HG03520 (cell line): ENCODE results near the gene LHFPL4.
A peak's percentile ranks its signal among the peaks of the same experiment; 100 is the strongest.
"Not testable (repeated sequence)": the region's sequence is repeated elsewhere in the genome, so short reads cannot be mapped to it uniquely, and the experiment has no call there.

Source experiments
- ATAC-seq: cut with Tn5 transposase; IDR thresholded peaks from one replicate; pipeline ENCODE4 v1.9.1; 2021; ENCODE audit warnings: mild to moderate bottlenecking, moderate library complexity; ENCODE audit not compliant: unreplicated experiment

LHFPL4 gene

DNA sequence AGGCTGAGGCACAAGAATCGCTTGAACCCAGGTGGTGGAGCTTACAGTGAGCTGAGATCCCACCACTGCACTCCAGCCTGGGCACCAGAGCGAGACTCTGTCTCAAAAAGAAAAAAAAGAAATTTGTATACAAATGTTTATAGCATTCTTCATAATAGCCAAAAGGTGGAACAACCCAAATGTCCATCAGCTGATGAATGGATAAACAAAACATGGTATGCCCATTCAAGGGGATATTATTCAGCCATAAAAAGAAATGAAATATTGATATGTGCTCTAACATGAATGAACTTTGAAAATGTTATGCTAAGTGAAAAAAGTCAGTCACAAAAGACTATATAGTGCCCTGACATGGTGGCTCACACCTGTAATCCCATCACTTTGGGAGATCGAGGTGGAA lies 11.4 kb downstream of the LHFPL4 start:
- ATAC-seq: no peak

DNA sequence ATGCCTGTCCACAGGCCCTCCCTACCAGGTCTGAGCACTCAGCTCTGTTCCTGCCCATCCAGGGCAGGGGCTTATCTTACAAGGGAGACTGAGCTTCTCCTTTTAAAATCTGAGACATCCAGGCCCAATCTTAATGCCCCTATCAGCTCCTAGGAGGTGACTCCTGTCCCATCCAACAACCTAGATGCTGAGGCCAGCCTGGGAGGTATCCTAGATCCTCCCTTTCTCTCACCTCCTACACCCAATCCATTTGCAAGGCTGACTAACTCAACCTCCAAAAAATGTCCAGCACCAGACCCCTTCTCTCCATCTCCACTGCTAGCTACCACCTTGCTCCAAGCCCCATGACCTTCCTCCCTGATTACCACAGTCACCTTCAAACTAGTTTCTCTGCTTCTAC lies 17.4 kb downstream of the LHFPL4 start:
- no peak for ATAC-seq

DNA sequence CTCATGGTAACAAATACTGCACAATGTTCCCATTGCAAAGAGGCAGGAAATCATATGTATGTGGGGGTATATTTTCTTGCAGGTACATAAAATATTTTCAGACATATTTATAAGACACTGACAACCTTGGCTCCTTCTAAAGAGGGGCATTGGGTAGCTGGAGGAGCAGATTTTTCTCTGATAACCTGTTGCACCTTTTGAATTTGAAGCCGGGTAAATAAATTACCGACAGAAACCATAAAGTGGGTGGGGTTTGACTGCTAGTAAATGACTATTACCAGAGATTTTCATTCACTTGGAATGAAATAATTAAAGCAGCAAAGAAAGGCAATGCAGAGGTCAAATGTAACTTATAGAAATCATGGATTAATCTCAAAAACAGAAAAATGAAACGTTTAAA lies 19.2 kb downstream of the LHFPL4 start:
- no peak for ATAC-seq

DNA sequence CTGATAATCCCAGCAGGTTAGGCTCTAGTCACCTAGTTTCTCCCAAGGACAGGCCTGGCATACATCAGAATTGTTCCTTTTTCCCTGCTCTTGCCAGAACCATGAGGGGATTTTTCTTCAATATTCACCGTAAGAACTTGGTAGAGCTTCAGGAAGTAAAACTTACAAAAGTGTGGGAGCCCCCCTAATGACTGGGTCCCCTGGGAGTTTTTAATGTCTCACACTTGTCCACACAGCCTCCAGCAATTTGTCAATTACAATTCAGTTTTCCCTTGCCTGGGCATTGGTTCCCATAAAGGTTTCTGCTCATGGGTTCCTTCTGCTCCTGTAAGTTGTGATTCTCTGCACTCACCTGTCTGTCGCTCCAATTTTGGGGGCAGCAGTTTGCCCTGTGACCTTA lies 28.5 kb downstream of the LHFPL4 start:
- ATAC-seq: no peak

DNA sequence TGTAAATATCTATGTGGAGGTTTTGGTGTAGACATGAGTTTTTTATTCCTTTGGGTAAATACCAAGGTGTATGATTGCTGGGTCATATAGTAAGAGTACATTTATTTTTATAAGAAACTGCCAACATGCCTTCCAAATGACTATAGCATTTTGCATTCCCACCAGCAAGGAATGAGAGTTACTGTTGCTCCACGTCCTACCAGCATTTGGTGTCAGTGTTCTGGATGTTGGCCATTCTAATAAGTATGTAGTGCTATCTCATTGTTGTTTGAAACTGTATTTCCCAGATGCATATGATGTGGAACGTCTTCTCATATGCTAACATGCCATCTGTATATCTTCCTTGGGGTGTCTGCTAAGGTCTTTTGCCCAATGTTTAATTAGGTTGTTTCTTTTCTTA lies 38.7 kb downstream of the LHFPL4 start:
- ATAC-seq: no peak

DNA sequence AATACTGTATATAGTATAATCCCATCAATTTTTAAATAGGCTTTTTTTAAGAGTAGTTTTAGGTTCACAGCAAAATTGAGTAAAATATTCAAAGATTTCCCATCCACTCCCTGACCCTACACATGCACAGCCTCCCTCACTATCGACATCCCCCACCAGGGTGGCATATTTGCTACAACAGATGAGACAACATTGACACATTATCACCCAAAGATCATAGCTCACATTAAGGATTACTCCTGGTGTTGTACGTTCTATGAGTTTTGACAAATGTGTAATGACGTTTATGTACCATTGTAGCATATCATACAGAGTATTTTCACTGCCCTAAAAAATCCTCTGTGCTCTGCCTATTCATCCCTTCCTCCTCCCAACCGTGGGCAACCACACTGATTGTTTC lies 39.3 kb downstream of the LHFPL4 start:
- no peak for ATAC-seq

DNA sequence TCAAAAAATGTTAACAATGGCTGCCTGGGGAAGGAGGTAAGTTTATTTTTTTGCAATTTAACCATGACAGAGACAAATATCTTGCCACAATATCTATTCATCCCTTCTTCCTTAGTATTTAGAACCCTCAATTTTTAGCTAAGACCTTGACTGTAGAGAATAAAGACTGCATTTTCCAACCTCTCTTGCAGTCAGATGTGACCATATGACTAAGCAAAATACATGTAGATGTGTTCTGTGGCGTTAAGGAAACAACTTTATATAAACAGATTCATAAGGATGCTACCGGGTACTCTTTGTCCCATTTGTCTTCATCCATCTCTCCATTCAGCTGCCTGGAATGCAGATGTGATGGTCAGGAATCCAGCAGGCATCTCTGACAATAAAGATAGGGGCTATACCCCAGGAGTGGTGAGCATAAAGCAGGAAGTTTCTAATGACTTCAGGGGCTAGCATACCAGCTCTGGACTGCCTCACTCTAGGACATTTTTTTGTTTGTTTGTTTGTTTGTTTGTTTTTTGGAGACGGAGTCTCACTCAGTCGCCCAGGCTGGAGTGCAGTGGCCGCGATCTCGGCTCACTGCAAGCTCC lies 41.1 kb downstream of the LHFPL4 start:
- ATAC-seq: no peak

DNA sequence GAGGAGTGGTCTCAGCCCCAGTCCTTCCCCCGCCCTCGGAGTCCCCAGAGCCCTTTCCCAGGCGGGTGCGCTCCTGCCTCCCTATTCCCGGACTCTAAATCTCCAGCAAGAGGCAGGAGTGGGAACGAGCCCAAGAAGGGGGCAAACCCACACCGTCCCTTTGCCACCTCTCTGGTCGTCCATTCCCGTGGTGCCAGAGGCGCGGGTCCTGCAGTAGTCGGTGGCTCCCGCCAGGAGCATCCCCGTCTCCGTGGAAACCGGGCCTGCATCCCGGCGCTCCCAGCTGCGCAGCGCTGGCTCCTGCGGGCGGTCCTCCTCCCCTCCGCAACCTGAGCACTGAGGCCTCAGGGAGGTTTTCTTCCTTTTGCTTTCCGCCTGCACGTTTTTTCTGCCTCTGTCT lies 44.8 kb downstream of the LHFPL4 start:
- ATAC-seq: no peak

DNA sequence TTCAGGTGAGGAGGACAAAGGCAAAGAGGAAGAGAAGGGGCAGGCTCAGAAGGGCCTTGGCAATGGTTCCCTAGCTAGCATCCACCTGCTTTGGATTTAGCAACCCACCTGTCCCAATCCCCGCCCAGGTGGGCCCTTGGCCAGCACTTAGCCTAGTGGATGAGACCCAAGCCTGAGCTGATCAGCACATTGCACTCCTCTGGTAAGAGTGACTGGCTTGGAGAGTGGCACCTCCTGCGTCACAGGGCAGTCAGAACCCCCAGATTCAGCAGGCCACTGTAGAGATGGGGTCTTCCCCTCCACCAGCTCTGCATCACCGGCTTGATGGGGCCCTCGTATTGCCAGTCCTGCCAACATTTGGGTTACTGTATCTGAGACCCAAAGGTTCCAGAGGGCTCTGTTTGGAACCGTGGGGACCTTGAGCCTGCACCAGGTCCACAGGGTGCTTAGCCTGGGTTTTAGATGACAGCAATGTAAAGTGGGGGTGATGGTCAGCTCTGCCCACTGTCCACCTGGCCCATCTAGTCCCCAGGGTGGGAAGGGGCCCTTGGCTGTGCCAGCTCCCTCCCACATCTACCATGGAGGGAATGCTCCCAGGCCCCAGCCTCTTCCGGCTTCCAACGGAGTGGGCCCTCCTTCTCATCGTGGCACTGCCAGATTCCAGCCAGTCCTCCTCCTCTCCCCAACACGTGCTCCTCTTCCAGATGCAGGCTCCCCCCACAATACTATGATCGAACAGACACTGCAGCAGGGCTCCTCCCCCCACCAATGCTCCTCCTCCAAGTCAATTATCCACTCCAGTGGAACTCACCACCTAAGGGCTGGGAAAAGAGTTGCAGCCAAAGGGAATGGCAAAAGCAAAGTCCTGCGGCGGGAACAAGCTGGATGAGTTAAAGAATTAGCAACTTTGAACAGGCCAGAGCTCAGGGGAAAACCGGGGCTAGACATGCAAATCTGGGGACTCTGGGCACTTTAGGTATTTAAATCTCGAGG lies 45.7 kb downstream of the LHFPL4 start:
- ATAC-seq: no peak

DNA sequence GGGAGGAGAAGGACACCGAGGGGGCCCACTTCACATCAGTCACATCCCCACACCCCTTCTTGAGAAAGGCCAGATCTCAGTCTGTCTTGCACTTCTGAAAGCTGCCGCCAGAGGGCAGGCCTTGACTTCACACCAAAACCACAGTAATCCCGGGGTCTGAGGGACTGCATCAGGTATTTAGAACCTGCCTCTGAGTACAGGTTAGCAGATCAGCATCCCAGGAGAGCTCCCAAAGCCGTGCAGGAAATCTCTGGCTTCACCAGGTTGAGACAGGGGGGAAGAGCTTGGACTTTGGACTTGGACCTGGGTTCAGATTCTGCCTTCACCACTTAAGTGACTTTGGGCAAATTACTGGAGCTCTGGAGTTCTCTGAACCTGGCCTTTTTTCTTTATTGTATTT lies 50.3 kb downstream of the LHFPL4 start:
- no peak for ATAC-seq

DNA sequence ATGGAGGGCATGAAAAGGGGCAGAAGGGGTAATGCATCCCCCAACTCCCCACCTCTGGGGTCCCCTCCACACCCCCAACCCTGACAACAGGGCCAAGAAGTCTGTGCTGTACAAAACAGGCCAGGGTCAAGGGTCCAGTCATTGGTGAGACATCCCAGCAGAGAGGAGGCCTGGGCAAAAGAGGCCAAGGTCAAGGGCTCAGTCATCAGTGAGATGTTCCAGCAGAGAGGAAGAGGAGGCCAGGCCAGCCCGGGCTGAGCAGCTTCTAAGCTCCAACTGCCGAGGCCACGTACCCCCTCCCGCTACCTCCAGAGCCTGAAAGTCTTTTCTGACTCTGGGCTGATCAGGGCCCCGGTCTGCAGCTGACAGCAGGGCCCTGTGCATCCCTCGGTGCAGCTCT lies 52.4 kb downstream of the LHFPL4 start:
- no peak for ATAC-seq

DNA sequence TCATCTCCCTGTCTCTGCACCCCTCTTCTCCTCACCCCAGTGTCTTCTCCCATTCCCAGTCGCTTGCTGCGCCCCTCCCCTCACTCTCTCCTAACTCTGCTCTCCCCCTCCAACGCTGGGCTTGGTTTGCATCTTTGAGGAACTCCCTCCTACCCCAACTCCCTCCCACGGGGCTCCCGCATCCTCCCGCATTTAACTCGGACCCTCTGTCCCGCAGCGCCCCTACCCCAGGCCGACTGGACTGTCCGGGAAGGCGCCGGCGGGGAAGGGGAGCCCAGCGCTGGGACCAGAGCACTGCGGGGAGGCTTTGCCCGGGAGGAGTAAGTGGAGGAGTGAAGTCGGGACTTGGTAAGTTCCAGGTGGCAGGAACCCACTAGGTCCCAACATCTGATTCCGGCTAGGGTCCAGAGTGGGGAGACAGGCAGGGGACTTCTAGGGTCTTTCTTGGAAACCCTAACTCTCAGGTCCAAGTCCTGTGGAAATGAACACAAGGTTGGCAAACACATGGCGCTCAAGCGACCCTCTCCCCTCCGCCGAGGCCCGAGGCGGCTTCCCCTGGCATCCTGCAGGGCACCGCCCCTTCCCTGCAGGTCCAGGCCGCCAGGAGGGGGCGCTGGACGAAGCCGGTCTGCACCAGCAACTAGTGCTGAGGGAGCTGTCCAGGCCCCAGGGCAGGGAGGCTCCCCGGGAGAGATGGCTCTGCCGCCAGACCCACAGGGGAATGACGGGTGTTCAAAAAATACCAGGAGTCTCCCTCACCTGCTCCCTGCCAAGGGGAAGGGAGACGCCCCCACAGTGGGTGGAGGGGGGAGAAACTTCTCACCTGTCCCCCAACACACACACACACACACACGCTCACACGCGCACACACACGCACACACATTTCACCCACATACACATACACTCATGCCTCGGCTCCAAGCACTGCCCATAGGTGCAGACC lies 53.2 kb downstream of the LHFPL4 start:
- peak; percentile 68 for ATAC-seq

DNA sequence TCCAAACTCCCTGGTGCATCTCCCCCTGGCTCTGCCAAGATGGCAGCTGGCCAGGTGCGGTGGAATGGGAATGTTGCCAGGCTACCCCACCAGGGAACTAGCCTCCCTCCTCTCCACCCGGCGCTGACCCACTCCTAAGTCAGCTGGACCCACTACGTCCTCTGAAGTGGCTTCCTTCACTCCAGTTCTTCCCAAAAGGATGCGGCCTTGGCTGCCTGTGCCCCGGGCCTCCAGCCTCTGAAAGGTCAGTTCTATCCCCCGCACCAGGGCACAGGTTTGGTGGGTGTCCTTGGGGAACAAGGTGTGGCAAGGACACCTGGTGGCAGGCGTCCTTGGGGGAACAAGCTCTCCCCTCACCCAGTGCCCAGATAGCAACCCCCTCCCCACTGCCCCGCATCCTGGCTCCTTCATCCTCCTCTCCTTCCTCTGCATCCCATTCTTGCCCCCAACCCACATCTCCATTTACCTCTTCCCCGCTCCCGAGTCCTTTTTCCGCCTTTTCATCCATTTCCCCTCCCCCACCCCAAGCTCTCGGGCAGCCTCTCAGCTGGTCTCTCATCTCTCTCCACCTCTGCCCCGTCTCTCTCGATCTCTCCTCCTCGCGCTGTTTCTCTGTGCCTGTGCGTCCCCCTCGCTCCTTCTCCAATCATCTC lies 54.0 kb downstream of the LHFPL4 start:
- ATAC-seq: no peak

DNA sequence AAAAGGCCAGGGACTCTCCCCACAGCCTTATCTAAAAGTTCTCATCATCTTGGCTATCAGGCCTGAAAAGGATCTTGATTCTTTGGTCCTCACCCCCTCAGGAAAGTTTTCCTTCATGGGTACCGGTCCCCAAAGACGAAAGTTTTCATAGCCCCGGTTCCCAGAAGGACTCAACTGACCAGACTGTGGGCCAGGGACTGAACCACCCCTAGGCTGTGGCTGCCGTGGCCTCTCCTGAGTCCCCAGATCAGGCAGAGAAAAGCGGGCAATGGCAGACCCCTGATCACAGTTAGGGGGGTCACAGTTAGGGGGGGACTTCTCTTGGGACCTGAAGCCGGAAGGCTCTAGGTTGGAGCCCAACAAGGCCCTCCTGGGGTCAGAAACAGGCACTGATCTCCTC lies 54.8 kb downstream of the LHFPL4 start:
- no peak for ATAC-seq

DNA sequence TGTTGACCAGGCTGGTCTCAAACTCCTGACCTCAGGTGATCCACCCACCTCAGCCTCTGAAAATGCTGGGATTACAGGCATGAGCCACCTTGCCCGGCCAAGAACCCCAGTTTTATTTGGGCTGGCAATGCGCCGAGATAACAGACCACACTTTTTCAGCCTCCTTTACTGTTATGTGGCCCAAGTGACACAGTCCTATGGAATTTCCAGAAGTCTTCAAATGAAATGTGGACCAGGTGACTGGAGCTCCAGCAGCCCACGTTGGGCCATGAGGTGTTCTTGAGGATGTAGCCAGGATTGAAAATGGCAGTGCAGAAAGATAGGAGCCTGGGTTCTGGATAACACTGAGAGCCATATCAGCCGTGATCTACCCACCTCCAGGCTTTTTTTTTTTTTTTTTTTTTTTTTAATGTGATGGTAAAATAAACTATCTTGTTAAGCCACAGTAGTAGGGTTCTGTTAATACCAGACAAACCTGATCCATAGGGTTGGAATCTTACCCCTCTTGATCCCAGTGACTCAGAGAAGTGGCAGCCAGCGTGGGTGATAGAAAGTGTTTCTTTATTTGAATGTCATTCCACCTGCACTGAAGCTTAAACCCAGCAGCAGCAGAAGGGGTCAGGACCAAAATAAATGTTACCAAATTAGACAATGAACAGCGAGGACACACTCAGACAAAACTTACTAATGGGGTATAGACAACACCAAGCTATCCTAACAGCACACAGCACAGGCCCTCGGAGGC lies 55.6 kb downstream of the LHFPL4 start:
- no peak for ATAC-seq

DNA sequence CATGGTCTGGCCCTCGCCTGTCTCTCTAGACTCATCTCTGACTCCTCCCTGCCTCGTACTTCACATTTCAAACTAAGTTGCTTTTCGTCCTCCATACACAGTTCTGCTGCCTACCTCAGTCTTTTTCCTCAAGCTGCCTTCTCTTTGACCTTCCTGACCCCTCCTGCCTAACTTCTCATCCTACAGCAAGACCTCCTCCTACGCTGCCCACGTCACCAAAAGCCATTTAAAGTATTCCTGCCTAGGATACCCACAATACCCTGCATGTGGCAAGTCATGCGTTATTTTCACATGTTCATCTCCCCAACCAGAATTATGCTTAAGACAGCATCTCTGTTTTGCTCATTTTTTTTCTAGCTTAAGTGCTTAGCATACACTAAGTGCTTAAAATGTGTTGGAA lies 56.7 kb downstream of the LHFPL4 start:
- no peak for ATAC-seq

DNA sequence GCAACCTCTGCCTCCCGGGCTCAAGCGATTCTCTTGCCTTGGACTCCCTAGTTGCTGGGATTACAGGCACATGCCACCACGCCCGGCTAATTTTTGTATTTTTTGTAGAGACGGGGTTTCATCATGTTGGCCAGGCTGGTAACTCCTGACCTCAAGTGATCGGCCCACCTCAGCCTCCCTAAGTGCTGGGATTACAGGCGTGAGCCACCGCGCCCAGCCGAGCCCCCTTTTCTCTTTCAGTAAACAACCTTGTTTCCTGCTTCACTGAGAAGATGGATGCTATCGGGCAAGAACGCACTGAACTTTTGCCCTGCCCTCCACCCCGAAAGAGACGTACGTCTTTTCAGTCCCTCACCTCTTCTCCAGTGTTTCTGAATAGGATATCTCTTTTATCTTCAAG lies 59.6 kb downstream of the LHFPL4 start:
- not testable (repeated sequence) for ATAC-seq

DNA sequence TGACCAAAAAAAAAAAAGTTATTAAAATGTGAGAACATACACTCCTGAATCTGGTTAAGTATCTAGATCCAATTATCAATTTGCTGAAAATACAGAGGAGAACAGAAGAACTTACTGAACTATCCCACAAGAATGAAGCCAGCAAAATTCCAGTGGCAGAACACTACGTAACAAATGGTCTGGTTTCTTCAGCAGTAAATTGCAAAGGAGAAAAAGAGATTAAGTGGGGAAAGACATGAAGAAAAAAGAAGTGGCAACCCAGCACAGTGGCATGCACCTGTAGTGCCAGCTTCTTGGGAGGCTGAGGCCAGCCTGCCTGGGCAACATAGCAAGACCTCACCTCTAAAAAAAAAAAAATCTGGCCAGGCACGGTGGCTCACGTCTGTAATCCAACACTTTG lies 62.1 kb downstream of the LHFPL4 start:
- ATAC-seq: no peak

DNA sequence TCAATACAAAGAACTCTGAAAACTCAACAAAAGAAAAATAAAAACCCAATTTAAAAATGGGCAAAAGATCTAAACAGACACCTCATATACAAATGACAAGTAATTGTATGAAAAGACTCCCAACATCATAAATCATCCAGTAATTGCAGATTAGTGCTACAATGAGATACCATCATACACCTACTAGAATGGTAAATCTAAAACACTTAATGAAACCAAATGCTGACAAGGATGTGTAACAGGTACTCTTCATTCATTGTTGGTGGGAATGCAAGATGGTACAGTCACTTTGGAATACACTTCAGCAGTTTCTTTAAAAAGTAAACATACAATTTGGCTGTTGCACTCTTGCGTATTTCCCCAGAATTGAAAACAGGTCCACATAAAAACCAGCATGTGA lies 68.4 kb downstream of the LHFPL4 start:
- ATAC-seq: no peak

DNA sequence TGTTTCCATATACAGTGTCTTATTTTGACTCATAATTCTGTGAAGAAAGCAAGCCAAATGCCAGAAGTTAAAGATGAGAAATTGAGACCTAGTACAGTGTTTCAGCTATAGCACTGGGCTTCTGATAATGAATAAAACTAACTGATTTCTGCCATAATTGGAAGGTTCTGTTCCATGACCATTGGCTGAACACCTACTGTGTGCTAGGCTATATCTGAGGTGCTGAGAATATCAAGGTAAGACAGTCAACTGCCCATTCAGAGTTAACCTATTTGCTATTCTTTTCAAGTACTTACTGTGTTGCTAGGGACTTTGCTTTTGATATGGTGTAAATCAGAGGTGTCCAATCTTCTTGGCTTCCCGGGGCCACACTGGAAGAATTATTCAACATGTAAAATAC lies 73.4 kb downstream of the LHFPL4 start:
- ATAC-seq: no peak
